MM.1S (cell line): ENCODE data around the gene MRPS22.

ENCODE experiments used
- DNase-seq: peaks from one replicate; pipeline ENCODE4 v3.0.0-alpha.2; 2015
- H2AFZ ChIP-seq: fragments of 300-600 bp; sonication (generic); 2 replicates; pipeline ENCODE4 v1.6.0; 2016; ENCODE audit warnings: antibody characterized with exemption, low read length
- H3F3A ChIP-seq: fragments of 300-600 bp; sonication (generic); 2 replicates; pipeline ENCODE4 v1.6.1; 2016; ENCODE audit warnings: mild to moderate bottlenecking, antibody characterized with exemption, low read length, moderate library complexity, mixed read lengths; ENCODE audit not compliant: insufficient read depth
- H3K27ac ChIP-seq: fragments of 300-600 bp; sonication (generic); 2 replicates; pipeline ENCODE4 v1.5.1; 2016; ENCODE audit warnings: mild to moderate bottlenecking, low read length
- H3K27me3 ChIP-seq: fragments of 300-600 bp; sonication (generic); replicated peaks from 2 replicates; pipeline ENCODE4 v1.6.0; 2016; ENCODE audit warnings: low read length; ENCODE audit not compliant: insufficient read depth
- H3K36me3 ChIP-seq: fragments of 300-600 bp; sonication (generic); replicated peaks from 2 replicates; pipeline ENCODE4 v1.6.1; 2016; ENCODE audit warnings: mild to moderate bottlenecking, low read length, mixed read lengths; ENCODE audit not compliant: insufficient read depth
- H3K4me1 ChIP-seq: fragments of 300-600 bp; sonication (generic); 2 replicates; pipeline ENCODE4 v1.6.1; 2016; ENCODE audit warnings: low read length, mixed read lengths
- H3K4me2 ChIP-seq: fragments of 300-600 bp; sonication (generic); 2 replicates; pipeline ENCODE4 v1.6.0; 2016; ENCODE audit warnings: low read depth, low read length
- H3K4me3 ChIP-seq: fragments of 300-600 bp; sonication (generic); 2 replicates; pipeline ENCODE4 v1.5.1; 2016; ENCODE audit warnings: low read length, mixed read lengths
- H3K79me2 ChIP-seq: fragments of 300-600 bp; sonication (generic); 2 replicates; pipeline ENCODE4 v1.6.1; 2016; ENCODE audit warnings: mixed run types, low read length, mixed read lengths
- H3K9ac ChIP-seq: fragments of 300-600 bp; sonication (generic); 2 replicates; pipeline ENCODE4 v1.6.1; 2016; ENCODE audit warnings: low read length, mixed read lengths
- H3K9me2 ChIP-seq: fragments of 300-600 bp; sonication (generic); replicated peaks from 2 replicates; pipeline ENCODE4 v1.6.1; 2016; ENCODE audit warnings: mild to moderate bottlenecking, low read length, mixed read lengths; ENCODE audit not compliant: insufficient read depth
- H3K9me3 ChIP-seq: fragments of 300-600 bp; sonication (generic); replicated peaks from 2 replicates; pipeline ENCODE4 v1.6.1; 2016; ENCODE audit warnings: mild to moderate bottlenecking, low read length, mixed read lengths; ENCODE audit not compliant: insufficient read depth
- H4K20me1 ChIP-seq: fragments of 300-600 bp; sonication (generic); 2 replicates; pipeline ENCODE4 v1.6.1; 2016; ENCODE audit warnings: mild to moderate bottlenecking, low read length, moderate library complexity, mixed read lengths; ENCODE audit not compliant: insufficient read depth
- EZH2 ChIP-seq: fragments of 300-600 bp; sonication (generic); optimal IDR thresholded peaks from 2 replicates; pipeline ENCODE3; 2017; ENCODE audit warnings: low read depth, mild to moderate bottlenecking, antibody characterized with exemption, low read length, mixed read lengths
- EZH2phosphoT487 ChIP-seq: fragments of 300-600 bp; sonication (generic); IDR thresholded peaks from 2 replicates; pipeline ENCODE4 v1.6.1; 2018; ENCODE audit warnings: antibody characterized with exemption, low read length
- TF ChIP-seq, protein P1 (sequence below): fragments of 300-600 bp; sonication (generic); IDR thresholded peaks from 2 replicates; pipeline ENCODE4 v1.5.1; 2016; ENCODE audit warnings: antibody characterized with exemption, low read length, mixed read lengths

Gene MRPS22

DNA sequence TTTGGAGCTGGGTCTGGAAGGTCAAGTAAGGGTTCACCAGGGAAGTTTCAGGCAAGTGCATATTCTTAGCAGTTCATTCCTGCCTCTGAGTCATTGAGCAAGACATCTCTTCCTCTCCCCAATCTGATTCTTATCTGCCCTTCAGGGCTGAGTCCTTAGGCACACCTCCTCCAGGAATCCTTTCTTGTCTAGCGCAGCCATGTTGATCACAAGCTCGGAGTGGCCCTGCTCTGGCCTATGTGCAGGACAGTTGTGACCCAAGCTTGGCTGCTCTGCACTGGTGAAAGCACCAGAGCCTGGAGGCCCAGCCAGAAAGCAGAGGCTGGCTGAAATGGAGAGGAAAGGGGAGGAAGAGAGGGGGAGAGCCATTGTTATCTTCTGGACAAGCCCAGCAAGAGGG lies 30.9 kb upstream of the MRPS22 start:
- no peaks in the 10 kb centered on the region for H4K20me1 ChIP-seq
- DNase-seq = no peak
- H3K4me1 ChIP-seq = no peaks in the 10 kb centered on the region
- no peak for TF ChIP-seq EZH2
- no peak for TF ChIP-seq EZH2phosphoT487
- TF ChIP-seq, protein P1, sequence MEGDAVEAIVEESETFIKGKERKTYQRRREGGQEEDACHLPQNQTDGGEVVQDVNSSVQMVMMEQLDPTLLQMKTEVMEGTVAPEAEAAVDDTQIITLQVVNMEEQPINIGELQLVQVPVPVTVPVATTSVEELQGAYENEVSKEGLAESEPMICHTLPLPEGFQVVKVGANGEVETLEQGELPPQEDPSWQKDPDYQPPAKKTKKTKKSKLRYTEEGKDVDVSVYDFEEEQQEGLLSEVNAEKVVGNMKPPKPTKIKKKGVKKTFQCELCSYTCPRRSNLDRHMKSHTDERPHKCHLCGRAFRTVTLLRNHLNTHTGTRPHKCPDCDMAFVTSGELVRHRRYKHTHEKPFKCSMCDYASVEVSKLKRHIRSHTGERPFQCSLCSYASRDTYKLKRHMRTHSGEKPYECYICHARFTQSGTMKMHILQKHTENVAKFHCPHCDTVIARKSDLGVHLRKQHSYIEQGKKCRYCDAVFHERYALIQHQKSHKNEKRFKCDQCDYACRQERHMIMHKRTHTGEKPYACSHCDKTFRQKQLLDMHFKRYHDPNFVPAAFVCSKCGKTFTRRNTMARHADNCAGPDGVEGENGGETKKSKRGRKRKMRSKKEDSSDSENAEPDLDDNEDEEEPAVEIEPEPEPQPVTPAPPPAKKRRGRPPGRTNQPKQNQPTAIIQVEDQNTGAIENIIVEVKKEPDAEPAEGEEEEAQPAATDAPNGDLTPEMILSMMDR = no peak
- no peak overlapping the region for H3K9ac ChIP-seq
- H3K9me2 ChIP-seq = no peaks in the 10 kb centered on the region
- H3K4me3 ChIP-seq = no peak overlapping the region
- no peaks in the 10 kb centered on the region for H3K9me3 ChIP-seq
- no peak overlapping the region for H2AFZ ChIP-seq
- no peaks in the 10 kb centered on the region for H3K27me3 ChIP-seq
- H3K4me2 ChIP-seq = no peak overlapping the region
- no peaks in the 10 kb centered on the region for H3K79me2 ChIP-seq
- no peaks in the 10 kb centered on the region for H3K36me3 ChIP-seq
- H3K27ac ChIP-seq = no peak overlapping the region
- no peaks in the 10 kb centered on the region for H3F3A ChIP-seq

DNA sequence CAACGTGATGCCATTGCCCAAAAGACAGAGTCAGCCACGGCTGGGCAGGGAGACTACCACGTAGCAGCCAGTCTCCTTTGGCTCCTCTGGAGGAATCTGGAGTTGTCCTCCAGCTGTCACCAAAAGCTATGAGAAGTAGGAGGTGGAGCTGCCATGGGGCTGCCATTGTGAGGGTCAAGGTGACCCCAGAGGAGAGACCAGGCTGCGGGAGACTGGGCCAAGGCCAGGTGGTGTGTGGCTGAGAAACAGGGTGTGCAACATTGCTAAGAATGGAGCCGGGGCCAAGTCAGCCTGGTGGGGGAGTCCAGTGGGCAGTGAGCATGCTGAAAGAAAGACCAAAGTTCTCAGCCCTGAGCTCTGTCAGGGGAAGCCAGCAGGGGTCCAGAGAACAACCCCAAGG lies 29.9 kb upstream of the MRPS22 start:
- no peaks in the 10 kb centered on the region for H3K9me3 ChIP-seq
- H3F3A ChIP-seq = no peaks in the 10 kb centered on the region
- H3K27ac ChIP-seq = no peak overlapping the region
- no peaks in the 10 kb centered on the region for H3K9me2 ChIP-seq
- no peak overlapping the region for H3K4me2 ChIP-seq
- H4K20me1 ChIP-seq = no peaks in the 10 kb centered on the region
- H3K36me3 ChIP-seq = no peaks in the 10 kb centered on the region
- no peaks in the 10 kb centered on the region for H3K27me3 ChIP-seq
- no peak for DNase-seq
- TF ChIP-seq, protein P1 = no peak
- no peak for TF ChIP-seq EZH2
- TF ChIP-seq EZH2phosphoT487 = no peak
- no peaks in the 10 kb centered on the region for H3K79me2 ChIP-seq
- H3K9ac ChIP-seq = no peak overlapping the region
- no peaks in the 10 kb centered on the region for H3K4me1 ChIP-seq
- no peak overlapping the region for H2AFZ ChIP-seq
- H3K4me3 ChIP-seq = no peak overlapping the region

DNA sequence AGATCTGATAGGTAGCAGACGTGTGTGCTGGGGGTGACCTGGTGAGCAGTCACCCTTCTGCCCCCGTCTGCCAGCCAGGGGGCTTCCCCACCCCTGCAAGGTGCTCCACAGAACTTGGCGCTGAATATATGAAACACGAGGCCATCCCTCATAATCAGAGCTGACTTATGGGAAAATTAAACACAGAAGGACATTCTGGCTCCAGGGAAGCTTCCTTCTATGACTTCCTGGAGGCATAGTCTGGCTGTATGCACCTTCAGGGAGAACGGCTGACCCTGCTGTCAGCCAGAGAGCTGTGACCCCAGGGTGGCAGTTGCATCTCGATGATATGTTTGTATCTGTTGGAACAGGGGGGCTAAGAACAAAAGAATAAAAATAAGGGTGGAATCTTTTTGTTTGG lies 26.6 kb upstream of the MRPS22 start:
- Histone ChIP-seq H3K27me3 (no peaks in the 10 kb centered on the region), H3K79me2 (no peaks in the 10 kb centered on the region), H4K20me1 (no peaks in the 10 kb centered on the region), H3K9ac (no peak overlapping the region), H3K9me3 (no peaks in the 10 kb centered on the region), H3K4me2 (no peak overlapping the region), H3K9me2 (no peaks in the 10 kb centered on the region), H3K4me3 (no peak overlapping the region), H2AFZ (no peak overlapping the region), H3F3A (no peaks in the 10 kb centered on the region), H3K36me3 (no peaks in the 10 kb centered on the region), H3K4me1 (no peaks in the 10 kb centered on the region), H3K27ac (no peak overlapping the region)
- no peak for DNase-seq
- no peak for TF ChIP-seq EZH2
- no peak for TF ChIP-seq EZH2phosphoT487
- TF ChIP-seq, protein P1 = no peak
